Measurements from ENCODE around the gene ZEB2.

GRCh38 chr2:144451443-144451842, 68.5 kb downstream of the ZEB2 start:
- no peak for TF ChIP-seq POLR2AphosphoS5 (IDR thresholded peaks at IDR 0.05)
- TF ChIP-seq CTCF (IDR thresholded peaks at IDR 0.05) = no peak
- no peak for TF ChIP-seq EP300 (IDR thresholded peaks at IDR 0.05; ENCODE audit: low read depth)
- no peak for TF ChIP-seq POLR2A (IDR thresholded peaks at IDR 0.05)

Measured in transverse colon (tissue), 4 donors.